MM.1S (cell line): ENCODE results near the gene LRCH1.

Source experiments
- CTCF ChIP-seq: fragments of 300-600 bp; sonication (generic); IDR thresholded peaks from 2 replicates; pipeline ENCODE4 v1.5.1; 2016; ENCODE audit warnings: antibody characterized with exemption, low read length, mixed read lengths
- EZH2 ChIP-seq: fragments of 300-600 bp; sonication (generic); optimal IDR thresholded peaks from 2 replicates; pipeline ENCODE3; 2017; ENCODE audit warnings: low read depth, mild to moderate bottlenecking, antibody characterized with exemption, low read length, mixed read lengths

GRCh38 chr13:46633416-46633815 is 80.4 kb downstream of the LRCH1 start:
- TF ChIP-seq CTCF (no peak), EZH2 (no peak)
